AG04449 (cell line): ENCODE results near the gene ZNF554.
"Not testable (repeated sequence)": the region's sequence is repeated elsewhere in the genome, so short reads cannot be mapped to it uniquely, and the experiment has no call there.

ENCODE experiments used
- CTCF ChIA-PET: fragments of 350-600 bp; formaldehyde crosslinking; extraction: SDS; loops from one replicate; lab custom pipeline; 2021; ENCODE audit warnings: antibody characterized with exemption; lab: Yijun Ruan, JAX
- POLR2A ChIA-PET: fragments of 400-600, 350-600 bp; formaldehyde crosslinking; extraction: SDS; loops from one replicate; lab custom pipeline; 2020; ENCODE audit warnings: antibody characterized with exemption, inconsistent platforms; lab: Yijun Ruan, JAX
- DNase-seq: peaks from one replicate; pipeline ENCODE4 v3.0.0-alpha.2; 2010; ENCODE audit warnings: low read depth, low spot score
- H3K4me3 ChIP-seq: 2 replicates; pipeline ENCODE4 v1.5.1; 2011; ENCODE audit warnings: low read depth, mild to moderate bottlenecking, control low read depth, low read length
- TF ChIP-seq, protein P1 (sequence below): IDR thresholded peaks from one replicate; pipeline ENCODE4 v1.5.1; 2011; ENCODE audit warnings: mild to moderate bottlenecking, moderate library complexity, low read length, control low read depth, inconsistent platforms; ENCODE audit not compliant: insufficient read depth; ENCODE audit errors: missing control alignments

ZNF554 gene

DNA sequence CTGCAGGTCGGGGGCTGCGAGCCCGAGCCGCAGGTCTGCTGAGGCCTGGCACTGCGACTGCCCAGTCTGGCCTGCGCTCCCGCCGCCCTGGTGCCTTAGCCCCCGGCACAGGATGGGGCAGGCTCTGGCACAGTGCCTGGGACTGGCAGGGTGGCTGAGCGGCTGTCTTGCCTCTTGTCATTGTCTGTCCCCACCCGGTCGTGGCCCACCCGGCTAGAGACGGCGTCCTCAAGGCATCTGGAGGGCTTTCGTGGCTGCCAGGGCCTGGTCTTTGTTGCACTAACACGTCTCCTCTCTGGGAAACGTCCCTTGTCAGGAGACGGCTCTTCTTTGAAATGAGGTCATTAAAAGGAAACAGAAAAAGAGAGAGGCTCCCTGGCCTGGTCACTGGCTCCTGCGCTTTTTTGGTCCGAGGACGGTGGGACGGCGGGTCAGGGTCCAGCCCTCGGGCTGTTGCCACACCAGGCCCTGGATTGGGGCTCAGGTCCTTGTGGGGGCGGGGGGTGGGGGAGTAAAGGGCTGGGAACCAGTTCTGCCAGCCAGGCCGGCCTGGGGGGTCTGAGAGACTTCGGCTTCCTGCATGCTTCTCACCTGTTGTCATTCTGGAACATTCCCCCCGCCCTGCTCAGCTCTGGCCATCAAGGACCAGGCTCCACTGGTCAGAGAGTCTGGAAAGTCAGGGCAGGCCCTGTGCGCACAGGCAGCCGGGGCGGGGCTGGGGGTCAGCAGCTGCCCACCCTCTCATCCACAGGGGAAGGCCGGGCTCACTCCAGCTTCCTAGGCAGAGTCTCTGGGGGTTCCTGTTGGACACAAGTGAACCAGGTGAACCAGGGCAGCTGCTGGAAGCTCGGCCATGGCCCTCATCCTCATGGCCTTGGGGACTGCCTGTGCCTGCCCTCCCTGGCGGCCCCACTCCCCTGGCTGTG, 6.2 kb upstream of the ZNF554 start:
- no peak overlapping the region for H3K4me3 ChIP-seq
- DNase-seq, result no peak
- ChIA-PET CTCF (no interaction called here), POLR2A (no interaction called here)
- TF ChIP-seq, protein P1, sequence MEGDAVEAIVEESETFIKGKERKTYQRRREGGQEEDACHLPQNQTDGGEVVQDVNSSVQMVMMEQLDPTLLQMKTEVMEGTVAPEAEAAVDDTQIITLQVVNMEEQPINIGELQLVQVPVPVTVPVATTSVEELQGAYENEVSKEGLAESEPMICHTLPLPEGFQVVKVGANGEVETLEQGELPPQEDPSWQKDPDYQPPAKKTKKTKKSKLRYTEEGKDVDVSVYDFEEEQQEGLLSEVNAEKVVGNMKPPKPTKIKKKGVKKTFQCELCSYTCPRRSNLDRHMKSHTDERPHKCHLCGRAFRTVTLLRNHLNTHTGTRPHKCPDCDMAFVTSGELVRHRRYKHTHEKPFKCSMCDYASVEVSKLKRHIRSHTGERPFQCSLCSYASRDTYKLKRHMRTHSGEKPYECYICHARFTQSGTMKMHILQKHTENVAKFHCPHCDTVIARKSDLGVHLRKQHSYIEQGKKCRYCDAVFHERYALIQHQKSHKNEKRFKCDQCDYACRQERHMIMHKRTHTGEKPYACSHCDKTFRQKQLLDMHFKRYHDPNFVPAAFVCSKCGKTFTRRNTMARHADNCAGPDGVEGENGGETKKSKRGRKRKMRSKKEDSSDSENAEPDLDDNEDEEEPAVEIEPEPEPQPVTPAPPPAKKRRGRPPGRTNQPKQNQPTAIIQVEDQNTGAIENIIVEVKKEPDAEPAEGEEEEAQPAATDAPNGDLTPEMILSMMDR, result no peak

DNA sequence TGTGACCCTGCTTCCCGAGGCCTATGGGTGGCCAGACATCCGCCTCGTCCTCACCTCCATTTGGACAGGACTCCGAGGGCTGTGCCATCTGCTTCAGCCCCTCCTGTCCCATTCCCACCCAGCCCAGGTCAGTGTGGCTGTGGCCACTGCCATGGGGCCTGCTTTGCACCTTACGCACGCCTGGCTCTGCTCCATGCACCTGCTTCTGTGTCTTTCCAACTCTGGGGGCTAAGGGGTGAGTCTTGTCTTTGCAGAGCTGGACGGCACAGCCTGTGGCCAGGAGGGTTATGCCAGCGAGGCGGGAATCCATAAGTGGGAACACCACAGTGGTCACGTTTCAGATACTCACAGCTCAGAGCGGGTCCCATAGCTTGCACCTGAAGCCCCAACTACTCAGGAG, 5.2 kb upstream of the ZNF554 start:
- H3K4me3 ChIP-seq, result no peak overlapping the region
- DNase-seq, result no peak
- POLR2A ChIA-PET, result no interaction called here
- CTCF ChIA-PET, result interaction anchor here (0.6 kb wide), 1 partner anchor 179 kb away, joined by 3 read pairs; no protein-coding TSS in a partner anchor
- TF ChIP-seq, protein P1, result no peak

DNA sequence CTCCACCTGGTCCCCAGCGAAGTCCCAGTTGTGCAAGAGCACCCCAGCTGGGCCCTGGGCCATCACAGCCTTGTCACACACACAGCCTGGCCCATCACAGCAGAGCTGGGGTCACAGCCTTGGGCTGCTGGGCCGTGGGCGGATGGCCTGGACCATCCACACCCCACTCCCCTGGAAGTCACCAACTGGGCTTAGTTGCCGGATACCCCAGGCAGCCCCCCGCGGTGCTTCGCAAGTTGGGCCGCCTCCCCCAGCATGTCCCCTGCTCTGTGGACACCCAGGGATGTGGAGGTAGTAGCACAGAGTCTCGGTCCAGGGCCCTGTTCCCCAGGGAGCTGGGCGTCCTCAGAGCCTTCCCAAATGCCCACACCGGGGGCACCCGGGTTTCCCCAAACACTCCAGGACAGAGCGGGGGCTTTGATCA, 4.5 kb upstream of the ZNF554 start:
- TF ChIP-seq, protein P1, result no peak
- POLR2A ChIA-PET, result no interaction called here
- CTCF ChIA-PET, result interaction anchor here (0.6 kb wide), 1 partner anchor 180 kb away, joined by 3 read pairs; no protein-coding TSS in a partner anchor
- no peak for DNase-seq
- H3K4me3 ChIP-seq, result no peak overlapping the region

GRCh38 chr19:2815923-2816322, 3.7 kb upstream of the ZNF554 start:
- no peak for DNase-seq
- ChIA-PET POLR2A (interaction anchor here (0.6 kb wide), 1 partner anchor 1225 kb away, joined by 3 read pairs; no protein-coding TSS in a partner anchor), CTCF (interaction anchor here (0.7 kb wide), 1 partner anchor 168 kb away, joined by 3 read pairs; no protein-coding TSS in a partner anchor)
- H3K4me3 ChIP-seq, result no peak overlapping the region
- TF ChIP-seq, protein P1, result no peak

- TF ChIP-seq, protein P1, result no peak
- DNase-seq, result no peak
- ChIA-PET CTCF (interaction anchor here (0.7 kb wide), 1 partner anchor 168 kb away, joined by 3 read pairs; no protein-coding TSS in a partner anchor), POLR2A (interaction anchor here (0.5 to 0.6 kb wide), 2 partner anchors 39 to 1224 kb away, joined by 3 to 4 read pairs; no protein-coding TSS in a partner anchor)
- H3K4me3 ChIP-seq, result no peak overlapping the region
These were observed 3.0 kb upstream of the ZNF554 start for GRCh38 chr19:2816641-2817040.

- POLR2A ChIA-PET, DNase-seq: not testable (repeated sequence)
These were observed 2.3 kb upstream of the ZNF554 start for GRCh38 chr19:2817237-2817829.

More at GRCh38 chr19:2817237-2817829, 2.3 kb upstream of the ZNF554 start:
- H3K4me3 ChIP-seq, CTCF ChIA-PET: not testable (repeated sequence)
